OCI-LY3 (cell line): ENCODE results near the gene BTBD2.
"Not testable (repeated sequence)": the region's sequence is repeated elsewhere in the genome, so short reads cannot be mapped to it uniquely, and the experiment has no call there.

Source experiments
- H2AFZ ChIP-seq: fragments of 200-600, 300-600 bp; shearing (Covaris generic); 2 replicates; pipeline ENCODE4 v1.6.0; 2014; ENCODE audit warnings: antibody characterized with exemption, low read depth, low read length
- H3K27ac ChIP-seq: fragments of 200-600, 300-600 bp; sonication (generic); 2 replicates; pipeline ENCODE4 v1.5.1; 2014; ENCODE audit warnings: mild to moderate bottlenecking, low read length, moderate library complexity, mixed read lengths
- H3K27me3 ChIP-seq: fragments of 200-600, 300-600 bp; sonication (generic); 2 replicates; pipeline ENCODE4 v1.6.1; 2014; ENCODE audit warnings: low read depth, low read length, mixed read lengths
- H3K36me3 ChIP-seq: fragments of 200-600, 300-600 bp; sonication (generic); replicated peaks from 2 replicates; pipeline ENCODE3; 2014; ENCODE audit warnings: low read depth, low read length, mixed read lengths
- H3K4me1 ChIP-seq: fragments of 300-600, 200-600 bp; sonication (generic); 2 replicates; pipeline ENCODE4 v1.6.1; 2014; ENCODE audit warnings: low read length, mixed read lengths
- H3K4me2 ChIP-seq: fragments of 200-600, 300-600 bp; sonication (generic); 2 replicates; pipeline ENCODE4 v1.6.1; 2014; ENCODE audit warnings: low read length, mixed read lengths
- H3K4me3 ChIP-seq: fragments of 300-600, 200-600 bp; sonication (generic); 2 replicates; pipeline ENCODE4 v1.5.1; 2014; ENCODE audit warnings: antibody characterized with exemption, mild to moderate bottlenecking, low read length, moderate library complexity
- H3K79me2 ChIP-seq: fragments of 300-600, 200-600 bp; shearing (Covaris generic); 2 replicates; pipeline ENCODE4 v1.6.1; 2014; ENCODE audit warnings: mild to moderate bottlenecking, low read length, mixed read lengths
- H3K9ac ChIP-seq: fragments of 300-600, 200-600 bp; shearing (Covaris generic); 2 replicates; pipeline ENCODE4 v1.6.0; 2014; ENCODE audit warnings: mild to moderate bottlenecking, low read length, moderate library complexity
- H3K9me3 ChIP-seq: fragments of 200-600, 300-600 bp; shearing (Covaris generic); 2 replicates; pipeline ENCODE4 v1.6.1; 2014; ENCODE audit warnings: low read length, mixed read lengths; ENCODE audit not compliant: insufficient read depth
- H4K20me1 ChIP-seq: fragments of 200-600, 300-600 bp; sonication (generic); 2 replicates; pipeline ENCODE4 v1.6.1; 2016; ENCODE audit warnings: low read length, mixed read lengths; ENCODE audit not compliant: insufficient read depth
- CTCF ChIP-seq: fragments of 200-600, 300-600 bp; sonication (generic); IDR thresholded peaks from 2 replicates; pipeline ENCODE4 v1.5.1; 2014; ENCODE audit warnings: antibody characterized with exemption, low read length, low read depth
- EZH2phosphoT487 ChIP-seq: fragments of 200-600 bp; shearing (Covaris generic); IDR thresholded peaks from 2 replicates; pipeline ENCODE4 v1.6.1; 2018; ENCODE audit warnings: antibody characterized with exemption, mixed run types, low read depth

BTBD2 gene

DNA sequence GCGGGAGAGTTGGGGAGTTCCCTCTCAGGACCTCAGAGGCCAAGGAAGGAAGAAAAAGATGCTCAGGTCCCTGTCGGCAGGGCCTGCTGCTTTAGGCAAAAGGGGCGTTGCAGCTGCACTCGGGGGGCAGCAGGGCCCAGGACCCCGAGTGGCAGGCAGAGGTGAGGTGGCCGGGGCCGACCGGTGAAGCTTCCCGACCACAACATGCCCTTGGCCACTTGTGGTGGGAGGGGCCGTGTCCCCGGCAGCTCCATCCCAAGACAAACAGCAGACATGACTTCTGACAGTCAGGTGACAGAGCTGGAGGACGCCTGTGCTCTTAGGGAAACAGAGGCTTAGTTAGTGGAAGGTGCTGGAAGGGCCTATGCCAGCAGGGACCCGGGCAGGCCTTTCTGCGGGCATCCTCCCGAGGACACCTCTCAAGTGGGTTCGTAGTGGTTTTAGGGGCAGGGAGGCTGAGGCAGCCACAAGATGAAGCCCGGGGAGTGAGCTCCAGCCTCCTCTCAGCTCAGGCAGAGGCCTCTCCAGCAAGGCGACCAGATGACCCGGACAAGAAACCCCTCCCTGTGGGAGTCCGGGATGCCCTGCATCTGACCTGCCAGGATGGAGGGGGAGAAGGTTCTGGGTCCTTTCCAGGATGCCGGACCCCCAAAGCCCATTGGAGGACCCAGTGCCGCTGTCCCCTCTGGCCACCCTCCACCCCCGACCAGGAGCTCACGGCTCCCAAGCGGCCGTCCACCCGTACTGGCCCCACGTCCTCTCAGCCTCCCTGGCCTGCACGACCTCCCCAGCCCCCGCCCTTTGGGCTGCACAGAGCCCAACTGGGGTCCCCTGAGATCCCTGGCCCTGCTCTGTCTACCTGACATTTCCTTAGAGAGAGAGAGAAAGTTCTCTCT, 24.2 kb downstream of the BTBD2 start:
- no peaks in the 10 kb centered on the region for H3K79me2 ChIP-seq
- no peak overlapping the region for H3K9ac ChIP-seq
- no peaks in the 10 kb centered on the region for H3K4me1 ChIP-seq
- H4K20me1 ChIP-seq = peaks cover 14% of the 10 kb centered on the region
- no peak overlapping the region for H3K4me2 ChIP-seq
- H3K27me3 ChIP-seq = no peaks in the 10 kb centered on the region
- H3K36me3 ChIP-seq = peaks cover 49% of the 10 kb centered on the region
- H3K9me3 ChIP-seq = no peaks in the 10 kb centered on the region
- no peak overlapping the region for H3K4me3 ChIP-seq
- H3K27ac ChIP-seq = no peak overlapping the region
- TF ChIP-seq EZH2phosphoT487 = no peak
- TF ChIP-seq CTCF = no peak
- no peak overlapping the region for H2AFZ ChIP-seq

GRCh38 chr19:1990230-1991017, 25.1 kb downstream of the BTBD2 start:
- no peak for TF ChIP-seq EZH2phosphoT487
- TF ChIP-seq CTCF = no peak
- Histone ChIP-seq H3K27ac (no peak overlapping the region), H4K20me1 (peaks cover 14% of the 10 kb centered on the region), H3K9me3 (no peaks in the 10 kb centered on the region), H3K4me1 (no peaks in the 10 kb centered on the region), H3K9ac (no peak overlapping the region), H3K36me3 (peaks cover 53% of the 10 kb centered on the region), H3K4me2 (no peak overlapping the region), H3K4me3 (no peak overlapping the region), H3K79me2 (no peaks in the 10 kb centered on the region), H3K27me3 (no peaks in the 10 kb centered on the region), H2AFZ (no peak overlapping the region)

DNA sequence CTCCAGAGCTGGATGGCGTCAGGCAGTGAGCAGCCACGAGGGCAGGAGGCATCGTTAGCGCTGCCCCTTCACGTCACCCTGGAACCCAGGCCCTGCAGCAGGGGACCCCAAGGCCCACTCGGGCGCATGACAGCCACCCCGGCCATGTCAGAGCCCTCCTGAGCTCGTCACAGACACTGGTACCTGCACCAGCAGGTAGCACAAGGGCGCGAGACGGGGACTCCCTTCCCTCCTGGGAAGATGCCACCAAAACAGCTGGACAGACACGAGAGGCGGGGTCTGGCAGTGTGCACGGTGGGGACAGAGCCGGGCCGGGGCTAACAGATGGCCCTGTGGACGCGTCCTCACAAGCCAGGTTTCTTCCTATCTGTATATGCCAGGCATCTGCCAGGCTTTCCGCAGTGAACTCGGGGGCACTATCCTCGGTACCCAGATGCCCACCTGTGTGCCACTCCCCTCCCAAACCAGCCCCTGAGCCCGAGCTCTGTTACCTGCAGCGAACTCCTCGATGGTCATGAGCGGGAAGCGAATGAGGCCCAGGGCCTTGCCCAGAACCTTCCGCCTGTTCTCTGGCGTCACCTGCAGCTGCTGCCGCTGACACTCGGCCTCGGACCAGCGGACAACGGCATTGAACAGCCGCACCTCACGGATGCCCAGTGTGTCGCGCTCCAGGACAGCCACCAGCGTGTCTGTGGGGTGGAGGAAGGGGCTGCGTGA, 25.8 kb downstream of the BTBD2 start:
- Histone ChIP-seq H3K36me3 (peaks cover 58% of the 10 kb centered on the region), H2AFZ (no peak overlapping the region), H3K79me2 (no peaks in the 10 kb centered on the region), H3K4me2 (no peak overlapping the region), H3K27ac (no peak overlapping the region), H3K27me3 (no peaks in the 10 kb centered on the region), H3K4me1 (no peaks in the 10 kb centered on the region), H4K20me1 (peaks cover 14% of the 10 kb centered on the region), H3K4me3 (no peak overlapping the region), H3K9me3 (no peaks in the 10 kb centered on the region), H3K9ac (no peak overlapping the region)
- no peak for TF ChIP-seq EZH2phosphoT487
- TF ChIP-seq CTCF = no peak

DNA sequence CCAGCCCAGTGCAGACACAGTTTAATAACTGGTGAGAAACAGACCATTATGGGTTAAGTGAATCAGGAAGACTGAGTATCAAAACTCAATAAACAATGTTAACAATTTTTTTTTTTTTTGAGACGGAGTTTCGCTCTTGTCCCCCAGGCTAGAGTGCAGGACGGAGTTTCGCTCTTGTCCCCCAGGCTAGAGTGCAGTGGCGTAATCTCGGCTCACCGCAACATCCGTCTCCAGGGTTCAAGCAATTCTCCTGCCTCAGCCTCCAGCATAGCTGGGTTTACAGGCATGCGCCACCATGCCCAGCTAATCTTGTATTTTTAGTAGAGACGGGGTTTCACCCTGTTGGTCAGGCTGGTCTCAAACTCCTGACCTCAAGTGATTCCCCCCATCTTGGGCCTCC, 27.1 kb downstream of the BTBD2 start:
- H3K4me2 ChIP-seq, H3K27me3 ChIP-seq, H3K27ac ChIP-seq, H3K9me3 ChIP-seq, H3K4me1 ChIP-seq, H3K9ac ChIP-seq, H2AFZ ChIP-seq, H3K4me3 ChIP-seq, H3K79me2 ChIP-seq: not testable (repeated sequence)
- peaks cover 62% of the 10 kb centered on the region for H3K36me3 ChIP-seq
- peaks cover 14% of the 10 kb centered on the region for H4K20me1 ChIP-seq
